HepG2 (cell line): ENCODE data around the gene ANKRD29. TPM values are rescaled to one million over a fixed set of nuclear protein-coding genes. Genes with fewer than 3 reads are reported as not detected.

Experiments
- AKNA ChIP-seq: sonication (generic); formaldehyde crosslinking; IDR thresholded peaks from 2 replicates; pipeline ENCODE4 v1.4.0; 2020; ENCODE audit warnings: missing genetic modification reagents, borderline replicate concordance
- FOXJ3 ChIP-seq: sonication (generic); formaldehyde crosslinking; IDR thresholded peaks from 2 replicates; pipeline ENCODE4 v1.4.0; 2020; ENCODE audit warnings: missing genetic modification reagents, mild to moderate bottlenecking, borderline replicate concordance
- HCFC1 ChIP-seq: fragments of 150-350 bp; IDR thresholded peaks from 2 replicates; pipeline ENCODE4 v1.6.1; 2014; ENCODE audit warnings: low read depth, low read length
- PBX2 ChIP-seq: IDR thresholded peaks from 2 replicates; pipeline ENCODE4 v1.6.1; 2016; ENCODE audit warnings: control low read depth
- RXRA ChIP-seq: sonication (generic); formaldehyde crosslinking; IDR thresholded peaks from 2 replicates; pipeline ENCODE4 v1.5.1; 2020; ENCODE audit warnings: missing genetic modification reagents
- ZBTB33 ChIP-seq: sonication (generic); formaldehyde crosslinking; IDR thresholded peaks from 2 replicates; pipeline ENCODE4 v1.4.0; 2020; ENCODE audit warnings: missing genetic modification reagents
- ZBTB40 ChIP-seq, 2 experiments: fragments of 450-650 bp in 1 of 2; sonication (generic) in 1 of 2; formaldehyde crosslinking in 1 of 2; IDR thresholded peaks; 2 replicates each; pipeline versions ENCODE4 v1.6.1 to v1.8.0; 2016 to 2022; ENCODE audit warnings: antibody characterized with exemption in 1 of 2, mild to moderate bottlenecking in 1 of 2, missing genetic modification reagents in 1 of 2
- ZFAT ChIP-seq: sonication (generic); formaldehyde crosslinking; conservative IDR thresholded peaks from 2 replicates; pipeline ENCODE4 v1.8.1; 2023; ENCODE audit warnings: missing genetic modification reagents, inconsistent platforms
- ZNF773 ChIP-seq: sonication (generic); formaldehyde crosslinking; IDR thresholded peaks from 2 replicates; pipeline ENCODE4 v1.4.0; 2020; ENCODE audit warnings: missing genetic modification reagents, borderline replicate concordance
- ZNF790 ChIP-seq: sonication (generic); formaldehyde crosslinking; IDR thresholded peaks from 2 replicates; pipeline ENCODE4 v1.8.0; 2022; ENCODE audit warnings: missing genetic modification reagents, mild to moderate bottlenecking, borderline replicate concordance
- polyA plus RNA-seq, 8 experiments: library from polyadenylated mRNA; depleted of rRNA in 3 of 8; stranded (reverse) in 7 of 8; unstranded in 1 of 8; fragments of >200 nt; fragmentation: Illumina TruSeq in 4 of 8; extraction: Trizol in 4 of 8; gene quantifications; 2 replicates each; pipeline versions ENCODE4 v1.2.1 to v1.2.3, GENCODE V29; 2011 to 2016; ENCODE audit warnings: low read depth in 4 of 8, missing spikeins in 1 of 8, mixed read lengths in 1 of 8; ENCODE audit not compliant: insufficient read depth in 1 of 8
- total RNA-seq, 5 experiments: library from RNA; depleted of rRNA; stranded (reverse); fragments of >200 nt; fragmentation: Illumina TruSeq; extraction: Trizol; gene quantifications; 2 replicates each; pipeline ENCODE4 v1.2.3, GENCODE V29; 2016; ENCODE audit warnings: low read depth in 1 of 5

Gene ANKRD29
- total and polyA plus RNA-seq, 2 of the 13 experiments (the other 11 are each of a cell fraction or from before 2014, with no cell fraction given): not detected

GRCh38 chr18:23583071-23583865 is 79.4 kb downstream of the ANKRD29 start (continued):
- TF ChIP-seq ZBTB40 (IDR thresholded peaks at IDR 0.05) (no peak), ZBTB40 (CRISPR knock-in tag; IDR thresholded peaks at IDR 0.05) (no peak), RXRA (CRISPR knock-in tag) (peak; percentile 53; the same call in 1 of the 2 replicates), ZNF790 (no peak), ZBTB33 (CRISPR knock-in tag) (no peak), AKNA (no peak), ZFAT (CRISPR knock-in tag) (no peak), FOXJ3 (CRISPR knock-in tag) (no peak), HCFC1 (no peak), PBX2 (no peak), ZNF773 (CRISPR knock-in tag) (no peak)
